Cardiac muscle cell (in vitro differentiated cells and primary cell): ENCODE data around the gene BTBD18. TPM values are rescaled to one million over a fixed set of nuclear protein-coding genes. Genes with fewer than 3 reads are reported as not detected.
A peak's percentile ranks its signal among the peaks of the same experiment; 100 is the strongest.

Source experiments
- DNase-seq, 2 donors: peaks; one replicate each; pipeline versions ENCODE4 v3.0.0 to v3.0.0-alpha.2; 2010 to 2017; ENCODE audit warnings: low read depth in 1 of 2, low spot score in 1 of 2
- H3K27ac ChIP-seq: fragments of 200-600 bp; sonication (generic); 2 replicates; pipeline ENCODE4 v1.5.1; 2016
- H3K27me3 ChIP-seq: fragments of 200-600 bp; sonication (generic); 2 replicates; pipeline ENCODE4 v1.6.0; 2016; ENCODE audit warnings: control low read depth
- H3K36me3 ChIP-seq: fragments of 200-600 bp; sonication (generic); 2 replicates; pipeline ENCODE4 v1.5.1; 2016; ENCODE audit warnings: control low read depth
- H3K4me1 ChIP-seq: fragments of 200-600 bp; sonication (generic); 2 replicates; pipeline ENCODE4 v1.8.1; 2017; ENCODE audit warnings: low read depth, mild to moderate bottlenecking, mixed run types
- H3K4me3 ChIP-seq: fragments of 200-600 bp; sonication (generic); 2 replicates; pipeline ENCODE4 v1.5.1; 2016; ENCODE audit warnings: mild to moderate bottlenecking
- H3K9me3 ChIP-seq: fragments of 200-600 bp; sonication (generic); 2 replicates; pipeline ENCODE4 v1.5.1; 2017; ENCODE audit warnings: low read depth, mild to moderate bottlenecking, control low read depth
- CTCF ChIP-seq: IDR thresholded peaks from 2 replicates; pipeline ENCODE4 v1.5.1; 2012; ENCODE audit warnings: low read depth, mild to moderate bottlenecking, low read length
- polyA plus RNA-seq: library from polyadenylated mRNA; unstranded; fragments of >200 nt; fragmentation: Nextera tagmentation; extraction: Ambion mirVana; gene quantifications from 2 replicates; pipeline ENCODE4 v1.2.1, GENCODE V29; 2016
- total RNA-seq: library from RNA; depleted of rRNA; stranded (reverse); fragments of >200 nt; gene quantifications from 2 replicates; pipeline ENCODE4 v1.2.3, GENCODE V29; 2016

BTBD18 gene
- total and polyA plus RNA-seq, 2 experiments from 2014 or later, result 1.5 TPM; not detected in 1

- H3K9me3 ChIP-seq, result no peaks in the 10 kb centered on the region
- no peak for TF ChIP-seq CTCF
- H3K27ac ChIP-seq, result peak overlapping the region; percentile 100
- H3K36me3 ChIP-seq, result no peaks in the 10 kb centered on the region
- no peaks in the 10 kb centered on the region for H3K27me3 ChIP-seq
- peak in 1 of 2 donors; percentile 55 for DNase-seq
- H3K4me1 ChIP-seq, result peaks cover 67% of the 10 kb centered on the region
- H3K4me3 ChIP-seq, result peak overlapping the region; percentile 16
Observed at GRCh38 chr11:57775491-57775890, 23.9 kb upstream of the BTBD18 start.

- no peaks in the 10 kb centered on the region for H3K27me3 ChIP-seq
- peaks cover 47% of the 10 kb centered on the region for H3K4me1 ChIP-seq
- H3K27ac ChIP-seq, result peak overlapping the region; percentile 100
- H3K4me3 ChIP-seq, result no peak overlapping the region
- no peaks in the 10 kb centered on the region for H3K9me3 ChIP-seq
- no peak for TF ChIP-seq CTCF
- DNase-seq, result no peak
- no peaks in the 10 kb centered on the region for H3K36me3 ChIP-seq
Observed at GRCh38 chr11:57773026-57773598, 21.5 kb upstream of the BTBD18 start.

- H3K36me3 ChIP-seq, result no peaks in the 10 kb centered on the region
- no peak for TF ChIP-seq CTCF
- no peak overlapping the region for H3K4me3 ChIP-seq
- peak overlapping the region; percentile 100 for H3K27ac ChIP-seq
- DNase-seq, result no peak
- no peaks in the 10 kb centered on the region for H3K27me3 ChIP-seq
- H3K9me3 ChIP-seq, result no peaks in the 10 kb centered on the region
- peaks cover 42% of the 10 kb centered on the region for H3K4me1 ChIP-seq
Observed at GRCh38 chr11:57772562-57772961, 20.9 kb upstream of the BTBD18 start.

DNA sequence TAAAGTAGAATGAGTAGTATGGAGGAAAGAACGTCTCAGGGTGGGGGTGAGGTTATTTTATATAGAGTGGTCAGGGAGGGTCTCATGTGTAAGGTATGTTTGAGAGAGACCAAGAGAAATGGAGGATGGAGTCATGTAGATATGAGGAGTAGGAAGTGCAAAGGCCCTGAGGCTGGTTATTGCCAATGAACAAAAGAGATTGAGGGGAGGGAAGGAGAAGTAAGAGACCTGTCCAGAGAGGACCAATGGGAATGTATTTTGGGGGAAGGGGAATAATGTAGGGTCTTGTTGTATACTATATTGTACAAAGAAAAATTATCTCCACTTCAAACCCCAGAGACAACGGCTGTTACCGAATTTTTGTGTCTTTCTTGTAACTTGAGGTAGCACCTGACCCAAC lies 19.7 kb upstream of the BTBD18 start:
- Histone ChIP-seq H3K4me3 (no peak overlapping the region), H3K27me3 (no peaks in the 10 kb centered on the region), H3K36me3 (no peaks in the 10 kb centered on the region), H3K4me1 (peaks cover 30% of the 10 kb centered on the region), H3K9me3 (no peaks in the 10 kb centered on the region), H3K27ac (no peak overlapping the region)
- no peak for DNase-seq
- no peak for TF ChIP-seq CTCF

- TF ChIP-seq CTCF, result no peak
Observed at GRCh38 chr11:57770793-57771192, 19.2 kb upstream of the BTBD18 start.

DNA sequence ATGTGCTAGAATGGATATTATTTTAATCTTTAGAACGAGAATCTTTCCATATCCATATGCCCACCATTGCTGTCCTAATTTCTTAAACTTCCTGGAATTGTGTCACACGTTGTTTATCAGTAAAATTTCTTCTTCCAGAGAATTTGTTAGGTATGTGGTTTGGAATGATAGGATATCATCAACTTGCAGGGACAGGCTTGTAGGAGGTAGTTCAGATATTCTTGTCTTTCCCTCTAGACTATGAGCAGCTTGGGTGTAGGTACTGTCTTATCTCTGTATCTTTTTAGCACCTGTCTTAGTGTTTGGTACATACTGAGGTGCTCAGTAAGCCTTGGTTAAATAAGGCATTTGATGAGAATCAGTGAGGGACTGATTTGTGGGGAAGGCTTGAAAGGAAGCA lies 13.4 kb upstream of the BTBD18 start:
- H3K27me3 ChIP-seq, result no peaks in the 10 kb centered on the region
- peaks cover 5% of the 10 kb centered on the region for H3K36me3 ChIP-seq
- H3K27ac ChIP-seq, result peak overlapping the region; percentile 100
- H3K4me3 ChIP-seq, result peak overlapping the region; percentile 100
- H3K9me3 ChIP-seq, result no peaks in the 10 kb centered on the region
- no peak for TF ChIP-seq CTCF
- peaks cover 19% of the 10 kb centered on the region for H3K4me1 ChIP-seq
- DNase-seq, result no peak

More at GRCh38 chr11:57770793-57771192, 19.2 kb upstream of the BTBD18 start:
- no peaks in the 10 kb centered on the region for H3K27me3 ChIP-seq
- no peak overlapping the region for H3K27ac ChIP-seq
- no peaks in the 10 kb centered on the region for H3K36me3 ChIP-seq
- H3K9me3 ChIP-seq, result no peaks in the 10 kb centered on the region
- DNase-seq, result no peak
- H3K4me1 ChIP-seq, result peaks cover 24% of the 10 kb centered on the region
- H3K4me3 ChIP-seq, result no peak overlapping the region
